Breast epithelium (tissue), 4 donors: ENCODE data around the gene SPOCK3. TPM values are rescaled to one million over a fixed set of nuclear protein-coding genes. Genes with fewer than 3 reads are reported as not detected.

Source experiments
- DNase-seq, 2 donors: peaks; one replicate each; pipeline ENCODE4 v3.0.0-alpha.2; 2019; ENCODE audit warnings: low spot score in 2 of 2
- H3K27ac ChIP-seq, 2 donors: fragments of 200-600 bp; sonication (generic) in 1 of 2; one replicate each; pipeline ENCODE4 v1.5.1; 2016 to 2019; ENCODE audit warnings: mild to moderate bottlenecking in 1 of 2
- H3K27me3 ChIP-seq, 2 donors: fragments of 200-600 bp; sonication (generic) in 1 of 2; one replicate each; pipeline versions ENCODE4 v1.5.1 to v1.6.0; 2017 to 2019; ENCODE audit warnings: control low read depth in 1 of 2, mild to moderate bottlenecking in 1 of 2
- H3K36me3 ChIP-seq: fragments of 200-600 bp; one replicate; pipeline ENCODE4 v1.5.1; 2019
- H3K4me1 ChIP-seq, 2 donors: fragments of 200-600 bp; sonication (generic); one replicate each; pipeline ENCODE4 v1.5.1; 2016 to 2019; ENCODE audit warnings: control low read depth in 1 of 2
- H3K4me3 ChIP-seq, 3 donors: fragments of 200-600 bp; sonication (generic); 1 replicate in 2 of 3; 2 replicates in 1 of 3; pipeline ENCODE4 v1.5.1; 2016 to 2019; ENCODE audit warnings: mild to moderate bottlenecking in 3 of 3, moderate library complexity in 2 of 3
- H3K9me3 ChIP-seq, 2 donors: fragments of 200-600 bp; sonication (generic) in 1 of 2; one replicate each; pipeline ENCODE4 v1.5.1; 2016 to 2019; ENCODE audit warnings: control low read depth in 1 of 2
- POLR2A ChIP-seq: fragments of 450-650 bp; IDR thresholded peaks from one replicate; pipeline ENCODE4 v1.6.1; 2016; ENCODE audit warnings: antibody characterized with exemption, mild to moderate bottlenecking, moderate library complexity
- POLR2AphosphoS5 ChIP-seq, 3 donors: sonication (generic); formaldehyde crosslinking; IDR thresholded peaks; one replicate each; pipeline ENCODE4 v1.6.1; 2017; ENCODE audit warnings: antibody characterized with exemption in 3 of 3
- intact Hi-C: fragments of 100-400 bp; cut with DNase I; formaldehyde crosslinking; loops from one replicate; pipeline ENCODE4 v1.15.1; 2023; ENCODE audit warnings: low total_unique reads
- total RNA-seq, 3 donors: library from RNA; depleted of rRNA; stranded (reverse); fragments of >200 nt; gene quantifications; one replicate each; pipeline ENCODE4 v1.1.0, GENCODE V29; 2016
- TF ChIP-seq, protein P1 (sequence below), 3 donors: fragments of 450-650 bp; IDR thresholded peaks; one replicate each; pipeline ENCODE4 v1.5.1; 2016 to 2017; ENCODE audit warnings: antibody characterized with exemption in 3 of 3, mild to moderate bottlenecking in 3 of 3, moderate library complexity in 3 of 3

The SPOCK3 gene
- total RNA-seq, 3 donors from 2014 or later = 2.8 TPM; not detected in 2

DNA sequence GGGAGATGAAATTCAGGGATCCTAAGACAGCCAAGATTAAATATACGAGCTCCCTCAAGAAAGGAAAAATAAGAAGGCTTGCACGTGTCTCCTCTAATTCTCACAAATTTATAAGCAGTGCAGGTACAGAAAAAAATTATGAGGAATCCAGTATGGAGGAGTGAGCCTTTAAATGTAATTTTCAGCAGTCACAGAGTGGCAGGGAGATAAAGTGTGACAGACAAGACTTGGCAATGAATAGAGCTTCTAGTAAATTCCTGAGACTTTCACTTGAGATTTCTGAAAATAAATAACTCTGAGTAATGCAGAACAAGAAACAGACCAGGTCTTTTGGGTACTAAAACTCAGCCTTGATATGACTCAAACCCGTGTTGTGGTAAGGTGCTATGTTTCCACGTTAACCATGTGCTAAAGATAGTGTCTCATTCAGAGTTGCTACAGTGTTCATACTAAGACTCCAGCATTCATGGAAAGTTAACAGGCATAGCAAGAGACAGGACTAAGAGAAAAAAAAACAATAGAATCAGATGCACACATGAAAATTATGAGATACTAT is 119.8 kb downstream of the SPOCK3 start:
- H3K4me3 ChIP-seq = no peak overlapping the region
- no peaks in the 10 kb centered on the region for H3K36me3 ChIP-seq
- no peak overlapping the region for H3K27ac ChIP-seq
- intact Hi-C loops = no loop called here
- DNase-seq = no peak
- TF ChIP-seq POLR2AphosphoS5 (IDR thresholded peaks at IDR 0.05) = no peak
- no peaks in the 10 kb centered on the region for H3K9me3 ChIP-seq
- H3K27me3 ChIP-seq = no peaks in the 10 kb centered on the region
- H3K4me1 ChIP-seq = no peaks in the 10 kb centered on the region

DNA sequence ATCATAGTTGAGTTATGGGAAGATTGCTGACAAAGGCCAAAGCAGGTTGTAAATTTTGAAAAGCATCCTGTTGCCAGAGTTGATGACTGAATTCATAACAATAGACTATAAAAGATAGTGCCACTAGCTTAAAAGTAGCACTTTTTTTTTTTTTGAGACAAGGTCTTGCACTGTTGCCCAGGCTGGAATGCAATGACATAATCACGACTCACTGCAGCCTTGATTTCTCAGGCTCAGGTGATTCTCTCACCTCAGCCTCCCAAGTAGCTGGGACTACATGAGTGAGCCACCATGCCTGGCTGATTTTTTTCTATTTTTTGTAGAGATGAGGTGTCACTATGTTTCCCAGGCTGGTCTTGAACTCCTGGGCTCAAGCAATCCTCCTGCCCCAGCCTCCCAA is 122.7 kb downstream of the SPOCK3 start:
- Histone ChIP-seq H3K4me3 (no peak overlapping the region), H3K4me1 (no peaks in the 10 kb centered on the region), H3K36me3 (no peaks in the 10 kb centered on the region), H3K27me3 (no peaks in the 10 kb centered on the region), H3K9me3 (no peaks in the 10 kb centered on the region), H3K27ac (no peak overlapping the region)
- TF ChIP-seq POLR2A (no peak), POLR2AphosphoS5 (IDR thresholded peaks at IDR 0.05) (no peak)
- TF ChIP-seq, protein P1, sequence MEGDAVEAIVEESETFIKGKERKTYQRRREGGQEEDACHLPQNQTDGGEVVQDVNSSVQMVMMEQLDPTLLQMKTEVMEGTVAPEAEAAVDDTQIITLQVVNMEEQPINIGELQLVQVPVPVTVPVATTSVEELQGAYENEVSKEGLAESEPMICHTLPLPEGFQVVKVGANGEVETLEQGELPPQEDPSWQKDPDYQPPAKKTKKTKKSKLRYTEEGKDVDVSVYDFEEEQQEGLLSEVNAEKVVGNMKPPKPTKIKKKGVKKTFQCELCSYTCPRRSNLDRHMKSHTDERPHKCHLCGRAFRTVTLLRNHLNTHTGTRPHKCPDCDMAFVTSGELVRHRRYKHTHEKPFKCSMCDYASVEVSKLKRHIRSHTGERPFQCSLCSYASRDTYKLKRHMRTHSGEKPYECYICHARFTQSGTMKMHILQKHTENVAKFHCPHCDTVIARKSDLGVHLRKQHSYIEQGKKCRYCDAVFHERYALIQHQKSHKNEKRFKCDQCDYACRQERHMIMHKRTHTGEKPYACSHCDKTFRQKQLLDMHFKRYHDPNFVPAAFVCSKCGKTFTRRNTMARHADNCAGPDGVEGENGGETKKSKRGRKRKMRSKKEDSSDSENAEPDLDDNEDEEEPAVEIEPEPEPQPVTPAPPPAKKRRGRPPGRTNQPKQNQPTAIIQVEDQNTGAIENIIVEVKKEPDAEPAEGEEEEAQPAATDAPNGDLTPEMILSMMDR (IDR thresholded peaks at IDR 0.05) = no peak
- no peak for DNase-seq
- intact Hi-C loops = no loop called here

DNA sequence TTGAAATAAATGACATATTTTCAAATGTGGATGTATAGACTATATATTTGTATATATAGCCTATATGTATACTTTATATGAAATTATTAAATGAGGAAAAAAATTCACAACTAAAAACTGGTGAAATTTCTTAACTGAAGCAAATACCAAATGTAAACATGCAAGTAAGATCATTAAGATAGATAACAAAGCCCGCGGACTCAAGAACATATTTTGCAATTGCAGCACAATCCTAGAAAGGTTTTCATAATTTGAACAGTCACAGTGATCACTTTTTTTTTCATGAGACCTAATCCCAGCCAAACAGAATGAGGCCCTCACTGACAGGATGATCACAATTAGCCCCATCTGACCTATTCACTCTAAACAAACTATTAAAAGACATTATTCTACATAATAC is 123.2 kb downstream of the SPOCK3 start:
- intact Hi-C loops = no loop called here
- DNase-seq = no peak
- TF ChIP-seq POLR2A = no peak
- TF ChIP-seq, protein P1 (IDR thresholded peaks at IDR 0.05) = no peak

DNA sequence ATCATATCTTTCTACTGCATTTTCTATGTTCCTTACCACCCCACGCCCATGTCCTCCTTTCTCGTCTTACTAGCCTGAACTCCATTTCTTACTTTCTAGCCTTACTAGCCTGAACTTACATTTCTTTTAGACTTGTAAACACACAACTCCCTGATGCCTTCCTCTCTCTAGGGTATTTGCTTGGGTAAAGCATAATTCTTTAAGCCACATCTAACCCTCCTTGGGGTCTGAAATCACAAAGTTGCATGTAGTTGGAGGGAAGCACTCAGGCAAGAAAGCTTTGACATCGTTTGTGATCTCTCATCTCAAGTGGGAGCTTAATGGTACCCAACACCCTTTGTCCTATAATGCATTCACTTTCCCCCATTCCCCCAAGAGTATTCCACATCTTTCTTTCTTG is 124.4 kb downstream of the SPOCK3 start:
- TF ChIP-seq, protein P1 (IDR thresholded peaks at IDR 0.05) = no peak
- TF ChIP-seq POLR2AphosphoS5 (IDR thresholded peaks at IDR 0.05) = no peak
- Histone ChIP-seq H3K4me1 (no peaks in the 10 kb centered on the region), H3K27ac (no peak overlapping the region), H3K27me3 (no peaks in the 10 kb centered on the region), H3K4me3 (no peak overlapping the region), H3K9me3 (no peaks in the 10 kb centered on the region), H3K36me3 (no peaks in the 10 kb centered on the region)
- DNase-seq = no peak
- intact Hi-C loops = no loop called here

More for the DNA sequence above, 123.2 kb downstream of the SPOCK3 start:
- Histone ChIP-seq H3K4me3 (no peak overlapping the region), H3K27ac (no peak overlapping the region), H3K27me3 (no peaks in the 10 kb centered on the region), H3K4me1 (no peaks in the 10 kb centered on the region), H3K9me3 (no peaks in the 10 kb centered on the region), H3K36me3 (no peaks in the 10 kb centered on the region)

- Histone ChIP-seq H3K4me3 (no peak overlapping the region), H3K27ac (no peak overlapping the region), H3K9me3 (no peaks in the 10 kb centered on the region), H3K27me3 (no peaks in the 10 kb centered on the region), H3K4me1 (no peaks in the 10 kb centered on the region), H3K36me3 (no peaks in the 10 kb centered on the region)
- TF ChIP-seq, protein P1 (IDR thresholded peaks at IDR 0.05) = no peak
- TF ChIP-seq POLR2A (no peak), POLR2AphosphoS5 (IDR thresholded peaks at IDR 0.05) (no peak)
- DNase-seq = no peak
- intact Hi-C loops = no loop called here
Measured at GRCh38 chr4:167105857-167106256, 128.4 kb downstream of the SPOCK3 start.

DNA sequence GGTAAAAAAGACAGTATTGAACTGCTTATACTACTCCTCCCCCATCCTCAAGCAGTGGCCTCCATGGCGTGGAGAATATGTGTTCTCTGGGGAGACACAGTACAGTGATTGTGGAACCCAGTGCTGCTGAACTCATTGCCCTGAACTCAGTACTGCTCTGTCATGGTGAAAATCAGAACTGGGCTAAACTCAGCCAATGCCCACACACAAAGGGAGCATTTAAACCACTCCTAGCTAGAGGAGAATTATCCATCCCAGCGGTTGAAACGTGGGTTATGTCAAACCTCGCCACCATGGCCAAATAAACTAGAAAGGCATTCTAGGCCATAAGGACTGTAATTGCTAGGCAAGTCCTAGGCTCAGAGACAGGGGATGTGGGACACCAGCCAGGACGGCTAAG is 131.8 kb downstream of the SPOCK3 start:
- no peaks in the 10 kb centered on the region for H3K27me3 ChIP-seq
- H3K4me1 ChIP-seq = no peaks in the 10 kb centered on the region
- no peak for DNase-seq
- no peak overlapping the region for H3K27ac ChIP-seq
- H3K9me3 ChIP-seq = no peaks in the 10 kb centered on the region
- H3K36me3 ChIP-seq = no peaks in the 10 kb centered on the region
- no peak overlapping the region for H3K4me3 ChIP-seq
- no peak for TF ChIP-seq POLR2A
- TF ChIP-seq, protein P1 (IDR thresholded peaks at IDR 0.05) = no peak
- TF ChIP-seq POLR2AphosphoS5 (IDR thresholded peaks at IDR 0.05) = no peak
- intact Hi-C loops = no loop called here
